ENCODE data around the gene ASIC3. TPM values are rescaled to one million over a fixed set of nuclear protein-coding genes. Genes with fewer than 3 reads are reported as not detected.
"Not testable (repeated sequence)": the region's sequence is repeated elsewhere in the genome, so short reads cannot be mapped to it uniquely, and the experiment has no call there.

The ASIC3 gene
- total RNA-seq, 2 donors from 2014 or later: 2.5 to 3.0 TPM

DNA sequence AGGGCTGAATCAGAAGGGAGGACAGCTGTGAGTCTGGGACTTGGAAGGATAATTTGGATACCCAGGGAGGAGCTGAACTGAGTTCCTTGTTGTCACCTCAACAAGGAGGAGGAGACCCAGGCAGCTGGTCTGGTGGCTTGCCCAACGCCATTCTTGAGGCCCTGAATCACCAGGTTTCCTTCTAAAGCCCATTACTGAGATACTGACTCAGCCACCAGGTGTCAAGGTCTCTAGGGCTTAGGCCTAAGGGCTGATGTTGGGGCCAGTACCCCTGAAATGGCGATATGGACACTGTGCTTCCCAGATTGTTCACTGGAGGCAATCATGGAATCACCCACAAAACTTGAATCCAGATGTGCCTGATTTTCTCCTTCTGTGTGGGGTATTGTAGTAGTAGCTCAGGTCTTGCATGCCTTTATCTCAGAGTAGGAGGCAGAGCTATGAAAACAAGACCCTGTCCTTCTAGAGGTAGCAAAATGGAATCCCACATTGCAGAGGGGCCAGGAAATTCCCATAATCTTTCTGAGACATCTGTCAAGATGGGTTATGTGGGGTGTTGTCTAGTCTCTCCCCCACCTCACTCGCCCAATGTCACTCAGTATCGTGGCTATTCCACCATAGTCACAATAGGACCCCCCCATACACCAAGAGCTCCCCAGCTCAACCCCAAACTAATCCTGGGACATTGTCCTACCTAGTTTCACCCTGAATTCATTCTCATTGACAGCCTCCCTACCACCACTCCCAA is 22.2 kb upstream of the ASIC3 start:
- Mint-ChIP-seq H3K27me3 (ENCODE audit: insufficient read depth) (peaks cover 38% of the 10 kb centered on the region), H3K9me3 (no peaks in the 10 kb centered on the region), H3K36me3 (ENCODE audit: low read depth) (no peaks in the 10 kb centered on the region), H3K4me1 (peaks cover 27% of the 10 kb centered on the region), H3K4me3 (no peak overlapping the region), H3K27ac (peak overlapping the region; percentile 99)
- TF ChIP-seq CTCF (conservative IDR thresholded peaks at IDR 0.05): no peak
- no peak for DNase-seq
- H3K27ac ChIP-seq (ENCODE audit: low read depth, low read length): no peak overlapping the region
- WGBS, 2 experiments (ENCODE audit: insufficient coverage in 1 of 2, insufficient read length in 1 of 2): 93 to 95% methylated on average over 2 to 4 of the region's 4 CpGs
- H3K4me1 ChIP-seq (ENCODE audit: control insufficient read depth, insufficient read depth, low read length): peaks cover 9% of the 10 kb centered on the region
- H3K4me3 ChIP-seq (ENCODE audit: low read length): peak overlapping the region; percentile 3
- H3K36me3 ChIP-seq (ENCODE audit: control insufficient read depth, insufficient read depth, low read length): no peaks in the 10 kb centered on the region
- no peaks in the 10 kb centered on the region for H3K9me3 ChIP-seq (ENCODE audit: control insufficient read depth, low read length)
- peaks cover under 1% of the 10 kb centered on the region for H3K27me3 ChIP-seq (ENCODE audit: control insufficient read depth, insufficient read depth, low read length, poor library complexity, severe bottlenecking)
- H3K9ac ChIP-seq (ENCODE audit: extremely low read depth, low read length, poor library complexity, severe bottlenecking): no peak overlapping the region

DNA sequence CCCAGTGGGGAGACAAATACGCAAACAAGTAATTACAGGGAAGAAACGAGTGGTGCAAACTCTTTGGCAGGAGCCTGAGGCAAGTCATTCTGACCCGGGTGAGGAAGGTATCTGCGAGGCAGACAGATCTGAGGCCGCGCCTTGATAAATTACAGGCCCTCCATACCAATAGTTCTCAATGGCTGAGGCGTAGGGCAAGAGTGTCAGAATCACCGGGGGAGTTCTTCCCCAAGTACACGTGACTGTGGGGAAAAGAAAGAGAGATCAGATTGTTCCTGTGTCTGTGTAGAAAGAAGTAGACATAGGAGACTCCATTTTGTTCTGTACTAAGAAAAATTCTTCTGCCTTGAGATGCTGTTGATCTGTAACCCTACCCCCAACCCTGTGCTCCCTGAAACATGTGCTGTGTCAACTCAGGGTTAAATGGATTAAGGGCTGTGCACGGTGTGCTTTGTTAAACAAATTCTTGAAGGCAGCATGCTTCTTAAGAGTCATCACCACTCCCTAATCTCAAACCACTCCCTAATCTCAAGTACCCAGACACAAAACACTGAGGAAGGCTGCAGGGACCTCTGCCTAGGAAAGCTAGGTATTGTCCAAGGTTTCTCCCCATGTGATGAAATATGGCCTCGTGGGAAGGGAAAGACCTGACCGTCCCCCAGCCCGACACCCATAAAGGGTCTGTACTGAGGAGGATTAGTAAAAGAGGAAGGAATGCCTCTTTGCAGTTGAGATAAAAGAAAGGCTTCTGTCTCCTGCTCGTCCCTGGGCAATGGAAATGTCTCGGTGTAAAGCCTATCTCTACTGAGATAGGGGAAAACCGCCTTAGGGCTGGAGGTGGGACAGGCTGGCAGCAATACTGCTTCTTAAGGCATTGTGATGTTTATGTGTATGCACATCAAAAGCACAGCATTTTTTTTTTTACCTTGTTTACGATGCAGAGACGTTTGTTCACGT is 21.3 kb upstream of the ASIC3 start:
- H3K4me1 ChIP-seq (ENCODE audit: control insufficient read depth, insufficient read depth, low read length); H3K27ac ChIP-seq (ENCODE audit: low read depth, low read length); H3K36me3 ChIP-seq (ENCODE audit: control insufficient read depth, insufficient read depth, low read length); H3K36me3 Mint-ChIP-seq (ENCODE audit: low read depth); H3K9me3 Mint-ChIP-seq; H3K27me3 ChIP-seq (ENCODE audit: control insufficient read depth, insufficient read depth, low read length, poor library complexity, severe bottlenecking); H3K9me3 ChIP-seq (ENCODE audit: control insufficient read depth, low read length): not testable (repeated sequence)
- Mint-ChIP-seq H3K4me3 (peak overlapping the region; percentile 86), H3K27me3 (ENCODE audit: insufficient read depth) (peaks cover 28% of the 10 kb centered on the region), H3K27ac (peak overlapping the region; percentile 99), H3K4me1 (peaks cover 27% of the 10 kb centered on the region)
- Histone ChIP-seq H3K9ac (ENCODE audit: extremely low read depth, low read length, poor library complexity, severe bottlenecking) (peak overlapping the region; percentile 83), H3K4me3 (ENCODE audit: low read length) (peak overlapping the region; percentile 93)
- DNase-seq: peak; percentile 73
- WGBS, 2 experiments (ENCODE audit: insufficient coverage in 1 of 2, insufficient read length in 1 of 2): 27 to 40% methylated on average over 12 to 19 of the region's 19 CpGs

- WGBS, 2 experiments (ENCODE audit: insufficient coverage in 1 of 2, insufficient read length in 1 of 2): 8 to 17% methylated on average over 5 to 16 of the region's 16 CpGs
- not testable (repeated sequence) for H3K36me3 ChIP-seq (ENCODE audit: control insufficient read depth, insufficient read depth, low read length); H3K36me3 Mint-ChIP-seq (ENCODE audit: low read depth); DNase-seq; H3K4me1 ChIP-seq (ENCODE audit: control insufficient read depth, insufficient read depth, low read length); H3K27me3 ChIP-seq (ENCODE audit: control insufficient read depth, insufficient read depth, low read length, poor library complexity, severe bottlenecking); H3K9me3 Mint-ChIP-seq; H3K9me3 ChIP-seq (ENCODE audit: control insufficient read depth, low read length)
- Histone ChIP-seq H3K4me3 (ENCODE audit: low read length) (peak overlapping the region; percentile 93), H3K27ac (ENCODE audit: low read depth, low read length) (peak overlapping the region; percentile 42), H3K9ac (ENCODE audit: extremely low read depth, low read length, poor library complexity, severe bottlenecking) (peak overlapping the region; percentile 83)
- peaks cover 27% of the 10 kb centered on the region for H3K4me1 Mint-ChIP-seq
- peaks cover 27% of the 10 kb centered on the region for H3K27me3 Mint-ChIP-seq (ENCODE audit: insufficient read depth)
- peak overlapping the region; percentile 86 for H3K4me3 Mint-ChIP-seq
- peak overlapping the region; percentile 99 for H3K27ac Mint-ChIP-seq
These were observed 20.6 kb upstream of the ASIC3 start for GRCh38 chr7:151027728-151028130.

Measured in endodermal cell (in vitro differentiated cells).